ENCODE results near the gene IGF2R.

The IGF2R gene

DNA sequence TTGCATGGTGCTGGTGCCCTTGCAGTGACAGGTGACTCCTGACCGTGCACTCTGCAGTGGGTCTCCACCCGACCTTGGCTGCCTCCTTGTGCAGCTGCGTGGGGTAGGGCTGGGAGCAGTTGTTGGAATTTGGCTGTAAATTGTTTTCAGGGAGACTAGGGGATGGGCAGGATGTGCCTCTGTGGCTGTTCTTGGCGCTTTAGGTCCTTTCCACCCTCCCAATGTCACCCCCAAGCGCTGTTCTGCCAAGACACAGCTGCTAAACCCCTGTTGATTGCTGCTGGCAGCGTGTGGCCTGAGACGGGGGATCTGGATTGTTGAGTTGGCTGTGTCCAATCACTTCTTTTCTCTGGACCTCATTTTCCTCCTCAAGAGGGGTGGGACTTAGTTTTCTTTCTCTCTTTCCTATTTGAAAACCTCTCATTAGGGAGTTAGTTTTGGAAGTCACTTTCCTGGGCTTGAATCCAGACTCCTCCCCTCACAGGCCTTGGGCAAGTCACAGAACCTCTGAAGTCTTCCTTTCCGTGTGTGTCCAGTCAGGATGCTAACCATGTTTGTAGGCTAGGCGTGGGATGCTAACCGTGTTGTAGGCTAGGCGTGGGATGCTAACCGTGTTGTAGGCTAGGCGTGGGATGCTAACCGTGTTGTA lies 8.5 kb downstream of the IGF2R start:
- no peak for TF ChIP-seq GATA1 (IDR thresholded peaks at IDR 0.05; ENCODE audit: low read depth, low read length)
- no peak for TF ChIP-seq POLR2A (IDR thresholded peaks at IDR 0.05; ENCODE audit: low read length)
- peak; percentile 11 to 55 for DNase-seq

DNA sequence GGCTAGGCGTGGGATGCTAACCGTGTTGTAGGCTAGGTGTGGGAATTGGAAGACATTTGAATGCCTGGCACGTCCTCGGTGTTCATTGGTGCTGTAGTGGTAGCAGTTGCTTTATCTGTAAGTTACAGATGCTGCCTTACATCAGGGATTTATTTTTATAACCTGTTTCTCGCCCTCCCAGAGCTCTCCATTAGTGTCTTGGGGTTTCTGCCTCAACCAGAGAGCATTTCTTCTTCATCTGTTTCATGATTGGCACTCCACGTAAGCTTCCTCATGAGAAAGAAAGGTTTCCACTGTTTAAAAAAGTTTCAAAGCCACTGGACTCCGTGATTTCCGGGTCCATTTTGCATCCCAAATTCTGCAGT lies 9.0 kb downstream of the IGF2R start:
- no peak for TF ChIP-seq GATA1 (IDR thresholded peaks at IDR 0.05; ENCODE audit: low read depth, low read length)
- TF ChIP-seq POLR2A (IDR thresholded peaks at IDR 0.05; ENCODE audit: low read length), result no peak
- DNase-seq, result no peak

DNA sequence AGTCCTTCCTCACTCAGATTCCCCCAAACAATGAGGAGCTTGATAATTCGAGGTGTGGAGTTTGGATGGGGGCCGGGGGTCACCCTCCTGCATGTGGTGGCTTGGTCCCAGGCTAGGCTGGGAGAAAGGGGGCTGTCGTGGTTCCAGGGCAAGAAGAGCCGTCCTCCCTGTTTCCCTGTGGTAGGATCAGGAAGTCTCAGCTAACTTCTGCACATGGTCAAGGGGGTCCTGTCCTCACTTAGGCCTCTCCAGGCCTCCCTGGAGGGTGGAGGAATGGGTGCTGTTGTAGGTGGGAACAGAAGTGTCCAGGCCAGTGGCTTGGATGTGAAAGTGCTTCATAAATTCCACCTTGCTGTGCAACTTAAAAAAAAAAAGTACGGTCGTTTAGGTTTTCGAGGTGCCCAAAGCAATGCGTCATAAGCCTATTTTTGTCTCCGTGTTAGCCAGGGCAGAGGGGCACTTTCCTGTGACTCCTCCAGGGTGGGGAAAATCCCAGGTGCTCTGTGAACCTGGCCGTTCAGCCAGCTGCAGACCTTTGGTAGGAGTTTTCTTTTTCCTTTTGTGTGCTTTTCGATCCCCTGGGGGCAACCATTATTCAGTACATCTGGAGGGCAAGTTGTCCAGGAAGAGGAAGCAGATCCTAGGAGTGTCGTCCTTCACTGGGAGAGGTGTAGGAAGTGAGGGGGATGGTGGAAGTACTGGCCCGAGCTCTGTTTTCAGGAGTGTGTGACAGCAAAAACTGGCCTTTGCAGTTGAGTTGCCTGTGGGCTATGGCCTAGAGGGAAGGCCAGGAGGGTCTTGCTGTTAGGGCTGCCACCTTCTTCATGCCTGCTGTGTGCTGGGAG lies 9.6 kb downstream of the IGF2R start:
- DNase-seq, result no peak
- TF ChIP-seq POLR2A (IDR thresholded peaks at IDR 0.05; ENCODE audit: low read length) (no peak), GATA1 (IDR thresholded peaks at IDR 0.05; ENCODE audit: low read depth, low read length) (no peak)

DNA sequence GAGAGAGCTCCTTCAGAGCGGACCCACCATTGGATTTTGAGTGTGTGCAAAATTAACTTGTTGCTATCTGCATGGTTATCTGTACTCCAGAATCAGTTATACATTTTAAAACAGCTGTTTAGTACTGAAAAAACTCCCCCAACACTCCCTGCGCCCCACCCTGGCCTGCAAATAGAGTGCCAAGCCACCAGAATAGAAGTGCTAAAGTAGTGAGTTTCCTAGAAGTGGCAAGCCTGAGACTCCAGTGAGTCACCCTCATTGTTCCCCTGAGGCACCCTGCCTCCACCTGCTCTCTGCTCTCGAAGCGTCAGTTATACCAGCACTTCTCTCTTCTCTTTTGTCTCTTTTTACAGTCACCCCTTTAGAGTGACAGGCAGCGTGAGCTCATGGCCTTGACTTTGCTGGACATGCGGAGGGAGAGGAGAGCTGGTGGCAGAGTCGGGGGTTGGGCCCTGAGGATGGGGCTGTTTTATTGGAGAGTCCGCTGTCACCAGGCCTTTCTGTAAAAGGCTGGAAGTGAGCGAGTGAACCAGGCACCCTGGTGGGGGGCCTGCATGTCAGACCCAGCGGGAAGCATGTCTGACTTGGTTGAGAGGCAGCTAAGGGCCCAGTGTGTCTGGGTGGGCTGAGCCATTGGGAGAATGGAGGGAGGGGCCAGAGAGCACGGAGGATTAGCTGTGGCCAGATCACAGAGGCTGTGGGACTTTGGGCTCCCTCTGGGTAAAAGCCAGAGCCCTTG lies 10.4 kb downstream of the IGF2R start:
- TF ChIP-seq GATA1 (IDR thresholded peaks at IDR 0.05; ENCODE audit: low read depth, low read length), result no peak
- TF ChIP-seq POLR2A (IDR thresholded peaks at IDR 0.05; ENCODE audit: low read length), result no peak
- peak; percentile 18 to 42 for DNase-seq

GRCh38 chr6:159980474-159980873 lies 11.6 kb downstream of the IGF2R start:
- no peak for DNase-seq

DNA sequence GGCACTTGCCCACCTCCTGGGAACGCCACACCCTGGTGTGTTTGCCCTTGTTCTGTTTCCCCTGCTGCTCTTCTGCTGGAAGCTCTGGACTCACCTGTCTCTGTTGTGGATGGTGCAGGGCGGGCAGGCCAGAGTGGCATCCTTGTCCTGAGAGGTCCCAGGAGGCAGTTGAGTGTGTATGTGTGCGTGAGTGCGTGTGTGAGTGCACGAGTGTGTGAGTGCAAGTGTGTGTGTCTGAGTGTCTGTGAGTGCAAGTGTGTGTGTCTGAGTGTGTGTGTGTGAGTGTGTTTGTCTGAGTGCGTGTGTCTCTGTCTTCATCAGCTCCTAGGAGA lies 12.2 kb downstream of the IGF2R start:
- no peak for TF ChIP-seq GATA1 (IDR thresholded peaks at IDR 0.05; ENCODE audit: low read depth, low read length)

More at GRCh38 chr6:159980474-159980873, 11.6 kb downstream of the IGF2R start:
- TF ChIP-seq POLR2A (IDR thresholded peaks at IDR 0.05; ENCODE audit: low read length) (no peak), GATA1 (IDR thresholded peaks at IDR 0.05; ENCODE audit: low read depth, low read length) (no peak)

DNA sequence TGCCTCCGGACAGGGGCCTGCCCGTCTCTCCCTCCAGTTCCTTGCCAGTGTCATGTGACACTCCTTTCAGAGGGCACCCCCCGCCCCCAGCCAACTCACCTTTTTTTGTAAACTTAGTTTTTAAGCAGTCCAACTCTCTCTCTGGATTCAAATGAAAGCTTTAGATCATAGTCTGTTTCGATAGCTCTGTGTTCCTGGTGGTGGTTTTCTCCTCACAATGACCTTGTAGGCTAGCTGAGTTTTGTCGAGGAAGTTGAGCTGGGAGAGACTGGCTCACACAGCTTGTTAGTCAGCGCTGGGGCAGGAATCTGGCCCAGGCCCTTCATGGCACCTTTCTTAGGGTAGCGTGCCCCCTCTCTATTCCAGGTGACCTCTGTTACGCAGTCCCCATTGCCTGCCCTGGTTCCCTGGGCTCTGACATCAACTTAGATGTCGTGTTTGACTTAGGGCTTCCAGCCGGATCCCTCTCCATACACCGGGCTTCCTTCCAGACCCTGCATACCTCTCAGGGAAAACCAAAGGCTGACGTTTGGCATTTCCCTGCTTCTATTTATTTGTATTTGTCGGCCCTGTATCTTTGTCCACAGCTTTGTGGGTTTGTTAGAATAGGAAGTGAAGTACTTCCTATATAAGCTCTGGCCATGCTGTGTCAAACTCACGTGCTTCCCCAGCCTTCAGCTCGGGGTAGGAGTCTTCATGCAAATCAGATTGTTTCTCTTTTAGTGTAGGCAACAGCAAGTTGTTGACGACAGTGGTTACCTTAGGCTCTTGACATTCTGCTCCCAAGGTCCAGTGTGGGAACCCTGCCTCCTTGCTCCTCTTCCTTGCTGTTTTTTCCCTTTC lies 12.7 kb downstream of the IGF2R start:
- TF ChIP-seq POLR2A (IDR thresholded peaks at IDR 0.05; ENCODE audit: low read length) (no peak), GATA1 (IDR thresholded peaks at IDR 0.05; ENCODE audit: low read depth, low read length) (no peak)
- DNase-seq, result peak; percentile 43 to 48

More for the DNA sequence above, 12.2 kb downstream of the IGF2R start:
- DNase-seq, result no peak

GRCh38 chr6:159982731-159983506 lies 14.0 kb downstream of the IGF2R start:
- TF ChIP-seq GATA1 (IDR thresholded peaks at IDR 0.05; ENCODE audit: low read depth, low read length) (no peak), POLR2A (IDR thresholded peaks at IDR 0.05; ENCODE audit: low read length) (no peak)
- DNase-seq, result peak in 1 of 2 experiments; percentile 43

- peak in 1 of 2 experiments; percentile 29 for DNase-seq
- TF ChIP-seq POLR2A (IDR thresholded peaks at IDR 0.05; ENCODE audit: low read length) (no peak), GATA1 (IDR thresholded peaks at IDR 0.05; ENCODE audit: low read depth, low read length) (no peak)
Measured at GRCh38 chr6:159983641-159984080, 14.8 kb downstream of the IGF2R start.

DNA sequence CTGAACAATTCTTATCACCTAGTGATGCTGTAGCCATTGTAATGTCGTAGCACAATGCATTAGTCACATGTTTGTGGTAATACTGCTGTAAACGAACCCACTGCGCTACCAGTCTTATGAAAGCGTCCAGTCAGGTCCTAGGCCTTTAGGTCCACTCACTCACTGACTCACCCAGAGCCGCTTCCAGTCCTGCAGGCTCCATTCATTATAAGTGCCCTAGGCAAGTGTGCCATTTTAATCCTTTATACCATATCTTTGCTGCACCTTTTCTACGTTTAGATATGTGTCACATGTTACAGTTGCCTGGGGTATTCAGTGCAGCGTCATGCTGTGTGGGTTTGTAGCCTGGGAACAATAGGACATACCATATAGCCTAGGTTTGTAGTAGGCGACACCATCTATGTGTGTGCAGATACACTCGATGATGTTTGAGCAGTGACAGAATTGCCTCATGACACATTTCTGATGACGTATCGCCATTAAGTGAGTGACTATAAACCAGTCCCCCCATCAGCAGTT lies 15.4 kb downstream of the IGF2R start:
- DNase-seq, result no peak

GRCh38 chr6:159985296-159985945 lies 16.5 kb downstream of the IGF2R start:
- TF ChIP-seq GATA1 (IDR thresholded peaks at IDR 0.05; ENCODE audit: low read depth, low read length) (no peak), POLR2A (IDR thresholded peaks at IDR 0.05; ENCODE audit: low read length) (no peak)
- DNase-seq, result no peak

More for the DNA sequence above, 15.4 kb downstream of the IGF2R start:
- TF ChIP-seq GATA1 (IDR thresholded peaks at IDR 0.05; ENCODE audit: low read depth, low read length), result no peak
- no peak for TF ChIP-seq POLR2A (IDR thresholded peaks at IDR 0.05; ENCODE audit: low read length)

- TF ChIP-seq POLR2A (IDR thresholded peaks at IDR 0.05; ENCODE audit: low read length), result no peak
- no peak for TF ChIP-seq GATA1 (IDR thresholded peaks at IDR 0.05; ENCODE audit: low read depth, low read length)
- peak; percentile 73 to 80 for DNase-seq
Measured at GRCh38 chr6:159988983-159989454, 20.1 kb downstream of the IGF2R start.
